ENCODE data around the gene RPS3. TPM values are rescaled to one million over a fixed set of nuclear protein-coding genes. Genes with fewer than 3 reads are reported as not detected.
A peak's percentile ranks its signal among the peaks of the same experiment; 100 is the strongest.

Gene RPS3
- total RNA-seq, 1 donor from 2014 or later, result 511 TPM

DNA sequence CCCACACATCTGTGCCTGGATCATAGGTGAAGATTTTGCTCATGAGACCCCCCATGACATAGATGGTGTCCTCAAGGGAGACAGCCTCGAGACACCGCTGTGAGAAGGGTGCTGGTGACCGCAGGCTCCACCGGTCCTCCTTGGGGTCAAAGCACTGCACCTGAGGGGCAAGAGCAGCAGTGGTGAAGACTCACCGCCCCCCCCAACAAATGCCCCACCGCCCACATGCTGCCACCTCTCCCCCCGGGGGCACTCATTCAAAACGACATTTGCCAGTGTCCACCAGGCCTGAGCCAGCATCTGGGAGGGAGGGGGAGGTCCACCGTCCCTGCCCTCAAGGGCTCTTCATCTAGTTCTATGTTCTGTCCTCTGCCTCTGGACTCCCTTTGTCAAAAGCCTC is 24.4 kb downstream of the RPS3 start:
- Histone ChIP-seq H3K27me3 (no peaks in the 10 kb centered on the region), H3K9me3 (no peaks in the 10 kb centered on the region), H3K4me3 (no peak overlapping the region), H3K4me1 (peaks cover 7 to 12% of the 10 kb centered on the region in 2 donors), H3K27ac (peak overlapping the region; percentile 61 to 91), H3K36me3 (peaks cover 0 to 11% of the 10 kb centered on the region in 2 donors)
- TF ChIP-seq, protein P1, sequence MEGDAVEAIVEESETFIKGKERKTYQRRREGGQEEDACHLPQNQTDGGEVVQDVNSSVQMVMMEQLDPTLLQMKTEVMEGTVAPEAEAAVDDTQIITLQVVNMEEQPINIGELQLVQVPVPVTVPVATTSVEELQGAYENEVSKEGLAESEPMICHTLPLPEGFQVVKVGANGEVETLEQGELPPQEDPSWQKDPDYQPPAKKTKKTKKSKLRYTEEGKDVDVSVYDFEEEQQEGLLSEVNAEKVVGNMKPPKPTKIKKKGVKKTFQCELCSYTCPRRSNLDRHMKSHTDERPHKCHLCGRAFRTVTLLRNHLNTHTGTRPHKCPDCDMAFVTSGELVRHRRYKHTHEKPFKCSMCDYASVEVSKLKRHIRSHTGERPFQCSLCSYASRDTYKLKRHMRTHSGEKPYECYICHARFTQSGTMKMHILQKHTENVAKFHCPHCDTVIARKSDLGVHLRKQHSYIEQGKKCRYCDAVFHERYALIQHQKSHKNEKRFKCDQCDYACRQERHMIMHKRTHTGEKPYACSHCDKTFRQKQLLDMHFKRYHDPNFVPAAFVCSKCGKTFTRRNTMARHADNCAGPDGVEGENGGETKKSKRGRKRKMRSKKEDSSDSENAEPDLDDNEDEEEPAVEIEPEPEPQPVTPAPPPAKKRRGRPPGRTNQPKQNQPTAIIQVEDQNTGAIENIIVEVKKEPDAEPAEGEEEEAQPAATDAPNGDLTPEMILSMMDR (IDR thresholded peaks at IDR 0.05), result no peak
- DNase-seq (ENCODE audit: low spot score in 2 of 2), result no peak
- intact Hi-C loops (cut with DNase I), result loop anchor here (10.0 kb wide), 1 partner anchor 391 kb away; the partner anchor contains the start of gene UVRAG

DNA sequence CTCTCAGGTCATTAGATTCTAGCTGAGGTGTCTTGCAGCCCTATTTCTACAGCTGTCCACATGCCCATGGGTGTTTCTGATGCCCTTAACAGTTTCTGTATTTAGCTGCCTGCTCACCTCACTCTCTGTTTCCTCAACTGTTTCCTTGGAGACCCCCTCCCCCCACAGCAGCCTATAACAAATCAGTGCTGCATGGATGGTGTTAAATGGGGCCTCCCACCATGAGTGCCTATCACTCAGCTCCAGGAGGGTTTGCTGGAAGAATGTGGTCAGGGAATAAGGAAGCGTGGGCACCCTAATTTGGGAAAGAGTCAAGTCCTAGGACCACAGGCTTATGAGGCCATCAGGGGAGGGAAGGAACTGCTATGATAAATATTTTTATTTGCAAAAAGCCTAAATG is 25.1 kb downstream of the RPS3 start:
- Histone ChIP-seq H3K9me3 (no peaks in the 10 kb centered on the region), H3K4me3 (no peak overlapping the region), H3K36me3 (peaks cover 0 to 11% of the 10 kb centered on the region in 2 donors), H3K27ac (no peak overlapping the region), H3K4me1 (peaks cover 5 to 9% of the 10 kb centered on the region in 2 donors), H3K27me3 (no peaks in the 10 kb centered on the region)
- DNase-seq (ENCODE audit: low spot score in 2 of 2), result no peak
- intact Hi-C loops (cut with DNase I), result loop anchor here (10.0 kb wide), 1 partner anchor 390 kb away; the partner anchor contains the start of gene UVRAG
- TF ChIP-seq, protein P1 (IDR thresholded peaks at IDR 0.05), result no peak

DNA sequence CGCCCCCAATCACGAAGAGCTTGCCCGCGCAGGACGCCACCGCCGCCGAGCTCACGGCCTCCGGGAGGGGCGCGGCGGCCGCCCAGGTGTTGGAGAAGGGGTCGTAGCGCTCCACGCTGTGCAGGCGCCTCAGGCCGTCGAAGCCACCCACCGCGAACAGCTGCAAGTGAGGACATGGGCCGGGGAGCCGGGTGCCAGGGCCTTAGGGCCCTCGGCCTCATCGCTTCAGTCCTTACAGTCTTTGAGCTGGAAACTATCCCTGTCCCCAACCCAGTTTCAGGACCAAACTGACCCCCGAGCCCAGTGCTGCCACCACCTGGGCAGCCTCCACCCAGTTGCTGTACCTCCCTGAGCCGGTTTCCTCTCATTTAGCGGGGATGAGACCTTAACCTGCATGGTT is 26.1 kb downstream of the RPS3 start:
- H3K4me3 ChIP-seq, result no peak overlapping the region
- no peaks in the 10 kb centered on the region for H3K27me3 ChIP-seq
- H3K27ac ChIP-seq, result peak overlapping the region in 1 of 2 donors; percentile 8
- H3K9me3 ChIP-seq, result no peaks in the 10 kb centered on the region
- intact Hi-C loops (cut with DNase I), result loop anchor here (10.0 kb wide), 1 partner anchor 389 kb away; the partner anchor contains the start of gene UVRAG
- no peak for DNase-seq (ENCODE audit: low spot score in 2 of 2)
- H3K4me1 ChIP-seq, result peaks cover 2 to 6% of the 10 kb centered on the region in 2 donors
- H3K36me3 ChIP-seq, result peaks cover 0 to 11% of the 10 kb centered on the region in 2 donors
- TF ChIP-seq, protein P1 (IDR thresholded peaks at IDR 0.05), result no peak

GRCh38 chr11:75426720-75427086 is 27.4 kb downstream of the RPS3 start:
- H3K4me3 ChIP-seq, result no peak overlapping the region

GRCh38 chr11:75427181-75427580 is 27.9 kb downstream of the RPS3 start:
- H3K4me1 ChIP-seq, result peaks cover 2 to 9% of the 10 kb centered on the region in 2 donors
- H3K36me3 ChIP-seq, result peaks cover 0 to 11% of the 10 kb centered on the region in 2 donors
- no peak for DNase-seq (ENCODE audit: low spot score in 2 of 2)
- peak overlapping the region; percentile 60 to 77 for H3K27ac ChIP-seq
- no peak overlapping the region for H3K4me3 ChIP-seq
- no peaks in the 10 kb centered on the region for H3K27me3 ChIP-seq
- TF ChIP-seq, protein P1 (IDR thresholded peaks at IDR 0.05), result no peak
- intact Hi-C loops (cut with DNase I), result loop anchor here (10.0 kb wide), 1 partner anchor 388 kb away; the partner anchor contains the start of gene UVRAG
- H3K9me3 ChIP-seq, result no peaks in the 10 kb centered on the region

More at GRCh38 chr11:75426720-75427086, 27.4 kb downstream of the RPS3 start:
- TF ChIP-seq, protein P1 (IDR thresholded peaks at IDR 0.05), result no peak
- Histone ChIP-seq H3K9me3 (no peaks in the 10 kb centered on the region), H3K36me3 (peaks cover 0 to 11% of the 10 kb centered on the region in 2 donors), H3K27me3 (no peaks in the 10 kb centered on the region), H3K27ac (peak overlapping the region; percentile 8 to 60), H3K4me1 (peaks cover 2 to 9% of the 10 kb centered on the region in 2 donors)
- intact Hi-C loops (cut with DNase I), result loop anchor here (10.0 kb wide), 1 partner anchor 388 kb away; the partner anchor contains the start of gene UVRAG
- DNase-seq (ENCODE audit: low spot score in 2 of 2), result no peak

Measured in ascending aorta (tissue), 2 donors.